Measurements from ENCODE around the gene CCDC102A.

Gene CCDC102A

DNA sequence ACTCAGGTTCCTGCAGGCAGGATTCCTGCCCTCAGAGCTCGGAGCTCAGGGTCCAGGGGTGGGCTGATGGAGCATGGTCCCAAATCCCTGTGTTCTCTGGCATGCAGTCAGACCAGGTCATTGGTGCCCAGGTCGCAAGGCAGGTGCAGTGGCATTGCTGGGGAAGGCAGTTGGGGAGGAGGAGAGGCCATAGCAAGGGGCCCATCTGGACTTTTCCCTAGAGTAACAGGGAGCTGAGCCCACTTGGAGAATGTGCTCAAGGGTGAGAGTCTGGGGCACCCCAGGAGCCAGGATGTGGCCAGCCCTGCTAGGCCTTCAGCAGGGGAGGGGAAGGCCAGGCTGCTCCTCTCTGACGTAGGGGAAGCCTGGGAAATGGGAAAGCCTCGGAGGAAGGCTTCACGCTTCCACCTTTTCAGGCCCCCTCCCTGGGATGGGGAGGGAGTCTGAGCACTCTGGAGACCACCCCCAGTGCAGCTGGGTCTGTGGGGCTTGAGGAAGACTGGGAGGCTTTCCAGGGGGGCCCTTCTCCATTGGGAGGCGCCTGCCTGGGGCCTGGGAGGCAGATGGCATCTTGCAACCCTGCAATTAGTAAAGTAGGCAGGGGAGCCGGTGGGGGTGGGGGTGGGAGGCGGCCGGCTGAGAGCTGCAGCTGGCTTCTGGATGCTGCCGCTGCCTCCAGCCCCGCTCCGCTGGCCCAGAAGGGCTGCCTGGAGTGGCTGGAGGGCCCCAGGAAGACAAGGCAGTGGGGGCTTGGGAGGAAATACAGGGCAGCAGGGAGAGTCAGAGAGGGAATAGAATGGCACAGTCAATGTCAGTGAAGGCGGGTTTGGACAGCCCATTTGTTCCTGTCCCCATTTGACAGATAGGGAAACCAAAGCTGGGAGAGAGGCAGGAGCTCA is 29.0 kb downstream of the CCDC102A start:
- TF ChIP-seq, protein P1, sequence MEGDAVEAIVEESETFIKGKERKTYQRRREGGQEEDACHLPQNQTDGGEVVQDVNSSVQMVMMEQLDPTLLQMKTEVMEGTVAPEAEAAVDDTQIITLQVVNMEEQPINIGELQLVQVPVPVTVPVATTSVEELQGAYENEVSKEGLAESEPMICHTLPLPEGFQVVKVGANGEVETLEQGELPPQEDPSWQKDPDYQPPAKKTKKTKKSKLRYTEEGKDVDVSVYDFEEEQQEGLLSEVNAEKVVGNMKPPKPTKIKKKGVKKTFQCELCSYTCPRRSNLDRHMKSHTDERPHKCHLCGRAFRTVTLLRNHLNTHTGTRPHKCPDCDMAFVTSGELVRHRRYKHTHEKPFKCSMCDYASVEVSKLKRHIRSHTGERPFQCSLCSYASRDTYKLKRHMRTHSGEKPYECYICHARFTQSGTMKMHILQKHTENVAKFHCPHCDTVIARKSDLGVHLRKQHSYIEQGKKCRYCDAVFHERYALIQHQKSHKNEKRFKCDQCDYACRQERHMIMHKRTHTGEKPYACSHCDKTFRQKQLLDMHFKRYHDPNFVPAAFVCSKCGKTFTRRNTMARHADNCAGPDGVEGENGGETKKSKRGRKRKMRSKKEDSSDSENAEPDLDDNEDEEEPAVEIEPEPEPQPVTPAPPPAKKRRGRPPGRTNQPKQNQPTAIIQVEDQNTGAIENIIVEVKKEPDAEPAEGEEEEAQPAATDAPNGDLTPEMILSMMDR (IDR thresholded peaks at IDR 0.05; ENCODE audit: insufficient read depth, low read depth, low read length, missing control alignments): no peak
- DNase-seq (ENCODE audit: low read depth): no peak

DNA sequence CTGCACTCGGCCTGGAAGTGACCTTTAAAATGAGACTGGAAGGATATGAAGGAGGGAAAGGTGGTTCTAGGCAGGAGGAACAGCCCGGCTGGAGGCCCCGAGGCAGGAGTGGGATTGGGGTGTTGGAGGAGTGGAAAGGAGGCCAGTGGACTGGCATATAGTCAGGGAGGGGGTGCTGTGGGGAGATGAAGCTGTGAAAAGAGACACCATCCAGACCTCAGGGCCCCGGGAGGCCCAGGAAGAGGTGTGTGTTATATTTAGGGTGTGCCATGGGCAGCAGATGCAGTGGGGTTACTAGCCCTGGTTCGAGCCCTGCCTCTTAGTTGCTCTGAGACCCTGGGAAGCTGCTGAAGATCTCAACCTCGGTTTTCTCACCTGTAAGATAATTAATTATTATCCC is 31.2 kb downstream of the CCDC102A start:
- TF ChIP-seq, protein P1 (IDR thresholded peaks at IDR 0.05; ENCODE audit: insufficient read depth, low read depth, low read length, missing control alignments): no peak
- no peak for DNase-seq (ENCODE audit: low read depth)
- H3K4me3 ChIP-seq (ENCODE audit: low read depth, low read length): no peak overlapping the region

More for the DNA sequence above, 29.0 kb downstream of the CCDC102A start:
- no peak overlapping the region for H3K4me3 ChIP-seq (ENCODE audit: low read depth, low read length)

DNA sequence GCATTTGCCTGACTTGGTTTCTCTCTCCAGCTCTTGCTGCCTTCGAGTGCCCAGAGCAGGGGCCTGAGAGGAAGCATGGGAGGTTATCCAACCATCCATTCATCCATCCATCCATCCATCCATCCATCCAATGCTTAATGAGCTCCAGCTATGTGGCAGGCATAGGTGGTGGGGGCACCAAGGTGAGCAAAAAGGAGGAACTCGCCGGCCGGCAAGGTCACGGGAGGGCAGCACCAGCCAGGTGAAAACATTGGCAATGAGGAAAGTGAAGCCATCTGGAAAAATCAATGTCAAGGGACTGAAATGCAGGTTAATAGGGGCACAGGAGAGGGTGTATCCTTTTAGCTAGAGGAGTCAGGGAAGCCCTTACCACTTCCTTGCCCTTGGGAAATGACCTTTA is 31.9 kb downstream of the CCDC102A start:
- no peak overlapping the region for H3K4me3 ChIP-seq (ENCODE audit: low read depth, low read length)
- TF ChIP-seq, protein P1 (IDR thresholded peaks at IDR 0.05; ENCODE audit: insufficient read depth, low read depth, low read length, missing control alignments): no peak
- DNase-seq (ENCODE audit: low read depth): no peak

DNA sequence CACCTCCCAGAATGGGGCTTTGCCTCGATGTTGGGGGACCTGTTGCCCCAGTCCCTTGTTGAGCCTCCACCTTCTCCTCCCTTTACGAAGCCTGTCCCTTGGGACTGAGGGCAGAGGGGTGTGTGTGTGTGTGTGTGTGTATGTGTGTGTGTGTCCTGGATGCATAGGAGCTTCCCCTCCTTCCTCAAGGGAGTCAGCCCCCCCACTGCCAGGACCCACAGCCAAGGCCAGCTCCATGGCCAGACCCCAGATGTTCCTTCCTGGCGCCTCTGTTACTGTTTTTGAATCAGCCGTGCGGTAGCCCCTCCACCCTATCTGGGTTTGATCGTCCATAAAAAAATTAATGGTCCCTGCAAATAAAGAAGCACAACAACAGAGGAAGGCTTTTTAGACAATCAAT is 32.4 kb downstream of the CCDC102A start:
- DNase-seq (ENCODE audit: low read depth): no peak
- TF ChIP-seq, protein P1 (IDR thresholded peaks at IDR 0.05; ENCODE audit: insufficient read depth, low read depth, low read length, missing control alignments): no peak
- no peak overlapping the region for H3K4me3 ChIP-seq (ENCODE audit: low read depth, low read length)

DNA sequence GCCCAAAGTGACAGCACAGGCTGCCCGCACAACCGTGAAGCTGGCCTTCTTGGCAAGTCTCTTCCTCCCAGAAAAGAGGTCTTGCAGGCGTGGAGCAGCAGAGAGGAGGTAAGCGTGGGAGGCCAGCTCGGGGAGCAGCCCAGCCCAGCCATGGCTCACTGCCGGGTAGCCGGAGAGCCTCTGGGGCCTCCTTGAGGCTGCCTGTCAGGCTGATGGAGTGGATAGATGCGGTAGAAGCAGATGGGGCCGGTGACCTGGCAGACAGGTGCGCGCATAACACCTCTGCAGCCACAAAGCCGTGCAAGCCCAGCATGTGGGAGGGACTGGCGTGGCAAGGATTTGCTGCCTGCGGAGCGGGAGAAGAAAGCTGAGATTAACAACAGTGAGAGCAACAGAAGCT is 33.0 kb downstream of the CCDC102A start:
- no peak overlapping the region for H3K4me3 ChIP-seq (ENCODE audit: low read depth, low read length)
- TF ChIP-seq, protein P1 (IDR thresholded peaks at IDR 0.05; ENCODE audit: insufficient read depth, low read depth, low read length, missing control alignments): no peak
- DNase-seq (ENCODE audit: low read depth): no peak

DNA sequence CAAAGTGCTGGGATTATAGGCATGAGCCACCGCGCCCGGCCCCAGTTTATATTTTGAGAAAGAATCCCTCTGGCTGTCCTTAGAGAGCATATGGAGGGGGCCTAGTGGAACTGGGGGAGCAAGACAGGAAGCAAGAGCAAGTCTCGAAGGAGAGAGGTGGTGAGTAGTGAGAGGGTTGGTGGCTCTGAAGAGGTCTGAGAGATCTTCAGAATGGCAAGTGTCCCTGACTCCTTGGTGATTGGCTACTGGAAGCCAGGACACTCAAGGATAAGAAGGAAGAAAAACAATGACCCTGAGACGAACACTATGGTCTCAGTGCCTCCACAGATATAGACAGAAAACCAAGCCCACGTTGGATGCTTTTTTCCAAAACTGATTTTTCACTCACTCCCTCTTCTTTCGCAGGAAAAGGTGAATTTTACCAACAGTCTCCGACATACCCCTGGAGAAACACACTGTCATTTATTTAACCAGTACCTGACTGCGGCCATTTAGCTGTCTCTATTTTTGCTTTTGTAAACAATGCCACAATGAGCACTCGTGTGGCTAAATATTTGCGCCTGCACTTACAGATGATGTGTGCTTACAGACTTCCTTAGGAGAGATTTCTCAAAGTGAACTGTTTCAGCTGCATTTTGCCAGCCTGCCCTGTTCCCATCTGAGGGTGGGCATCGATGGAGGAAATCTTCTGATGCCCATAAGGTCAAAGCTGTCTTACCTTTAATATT is 34.2 kb downstream of the CCDC102A start:
- H3K4me3 ChIP-seq (ENCODE audit: low read depth, low read length): no peak overlapping the region
- no peak for DNase-seq (ENCODE audit: low read depth)
- TF ChIP-seq, protein P1 (IDR thresholded peaks at IDR 0.05; ENCODE audit: insufficient read depth, low read depth, low read length, missing control alignments): no peak

All from GM12865 (cell line).